Activated naive CD4-positive, alpha-beta T cell (primary cell): ENCODE data around the gene PRRX1.

ENCODE experiments used
- DNase-seq, 4 experiments: peaks; one replicate each; lab custom pipeline; 2025; lab: John Stamatoyannopoulos, UW

Gene PRRX1

GRCh38 chr1:170664093-170664827 is at the start of gene PRRX1:
Gene PRRX1, plus strand, starts transcription at chr1:170664131. Its CDS starts 88 bp downstream, at chr1:170664219.
- DNase-seq = no peak

GRCh38 chr1:170617591-170618330 is 46.2 kb upstream of the PRRX1 start:
- no peak for DNase-seq

- DNase-seq = no peak
These were observed 45.5 kb upstream of the PRRX1 start for GRCh38 chr1:170618421-170618820.

- DNase-seq = no peak
These were observed 44.5 kb upstream of the PRRX1 start for GRCh38 chr1:170619241-170620028.

- no peak for DNase-seq
These were observed 43.8 kb upstream of the PRRX1 start for GRCh38 chr1:170620164-170620563.

- no peak for DNase-seq
These were observed 40.8 kb upstream of the PRRX1 start for GRCh38 chr1:170623171-170623570.

GRCh38 chr1:170624146-170624545 is 39.8 kb upstream of the PRRX1 start:
- DNase-seq = no peak

- no peak for DNase-seq
These were observed 33.0 kb upstream of the PRRX1 start for GRCh38 chr1:170630977-170631376.

- no peak for DNase-seq
These were observed 29.6 kb upstream of the PRRX1 start for GRCh38 chr1:170634293-170634692.

GRCh38 chr1:170634824-170635410 is 29.0 kb upstream of the PRRX1 start:
- DNase-seq = no peak

GRCh38 chr1:170640581-170640980 is 23.4 kb upstream of the PRRX1 start:
- DNase-seq = no peak

- DNase-seq = no peak
These were observed 6.6 kb upstream of the PRRX1 start for GRCh38 chr1:170657275-170657853.

GRCh38 chr1:170659399-170660035 is 4.4 kb upstream of the PRRX1 start:
- no peak for DNase-seq

GRCh38 chr1:170660281-170660713 is 3.6 kb upstream of the PRRX1 start:
- no peak for DNase-seq

GRCh38 chr1:170660871-170661645 is 2.9 kb upstream of the PRRX1 start:
- no peak for DNase-seq

GRCh38 chr1:170661646-170662411 is 2.1 kb upstream of the PRRX1 start:
- no peak for DNase-seq

GRCh38 chr1:170662561-170663403 is 1.1 kb upstream of the PRRX1 start:
- DNase-seq = no peak

- no peak for DNase-seq
These were observed 383 bp upstream of the PRRX1 start for GRCh38 chr1:170663404-170664092.
